OCI-LY3 (cell line): ENCODE results near the gene PRUNE2.

ENCODE experiments used
- EZH2phosphoT487 ChIP-seq: fragments of 200-600 bp; shearing (Covaris generic); IDR thresholded peaks from 2 replicates; pipeline ENCODE4 v1.6.1; 2018; ENCODE audit warnings: antibody characterized with exemption, mixed run types, low read depth
- TF ChIP-seq, protein P1 (sequence below): fragments of 200-600, 300-600 bp; sonication (generic); IDR thresholded peaks from 2 replicates; pipeline ENCODE4 v1.5.1; 2014; ENCODE audit warnings: antibody characterized with exemption, low read length, low read depth

DNA sequence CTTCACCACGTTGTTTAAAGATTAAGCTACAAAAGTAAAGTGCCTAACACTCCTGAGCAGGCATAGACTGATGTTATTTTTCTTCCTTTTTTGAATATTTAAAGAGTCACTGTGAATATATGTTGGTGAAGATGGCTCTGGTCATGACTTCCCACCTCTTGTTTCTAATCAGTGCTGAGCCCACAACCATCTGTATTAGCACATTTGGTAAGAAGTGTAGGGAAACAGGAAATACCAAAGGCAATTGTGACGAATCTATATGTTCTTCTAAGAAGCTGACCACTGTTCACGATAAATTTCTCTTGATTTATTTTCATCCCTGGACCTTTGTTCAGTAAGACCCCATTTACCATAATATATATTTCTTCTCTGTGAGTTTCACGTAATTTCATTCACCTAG lies 249.9 kb downstream of the PRUNE2 start:
- TF ChIP-seq, protein P1, sequence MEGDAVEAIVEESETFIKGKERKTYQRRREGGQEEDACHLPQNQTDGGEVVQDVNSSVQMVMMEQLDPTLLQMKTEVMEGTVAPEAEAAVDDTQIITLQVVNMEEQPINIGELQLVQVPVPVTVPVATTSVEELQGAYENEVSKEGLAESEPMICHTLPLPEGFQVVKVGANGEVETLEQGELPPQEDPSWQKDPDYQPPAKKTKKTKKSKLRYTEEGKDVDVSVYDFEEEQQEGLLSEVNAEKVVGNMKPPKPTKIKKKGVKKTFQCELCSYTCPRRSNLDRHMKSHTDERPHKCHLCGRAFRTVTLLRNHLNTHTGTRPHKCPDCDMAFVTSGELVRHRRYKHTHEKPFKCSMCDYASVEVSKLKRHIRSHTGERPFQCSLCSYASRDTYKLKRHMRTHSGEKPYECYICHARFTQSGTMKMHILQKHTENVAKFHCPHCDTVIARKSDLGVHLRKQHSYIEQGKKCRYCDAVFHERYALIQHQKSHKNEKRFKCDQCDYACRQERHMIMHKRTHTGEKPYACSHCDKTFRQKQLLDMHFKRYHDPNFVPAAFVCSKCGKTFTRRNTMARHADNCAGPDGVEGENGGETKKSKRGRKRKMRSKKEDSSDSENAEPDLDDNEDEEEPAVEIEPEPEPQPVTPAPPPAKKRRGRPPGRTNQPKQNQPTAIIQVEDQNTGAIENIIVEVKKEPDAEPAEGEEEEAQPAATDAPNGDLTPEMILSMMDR, result no peak
- no peak for TF ChIP-seq EZH2phosphoT487
